T-helper 1 cell (primary cell): ENCODE results near the gene EIF2S2.

ENCODE experiments used
- DNase-seq, 5 donors: peaks; one replicate each; pipeline ENCODE4 v3.0.0-alpha.2; 2012 to 2020

The EIF2S2 gene

DNA sequence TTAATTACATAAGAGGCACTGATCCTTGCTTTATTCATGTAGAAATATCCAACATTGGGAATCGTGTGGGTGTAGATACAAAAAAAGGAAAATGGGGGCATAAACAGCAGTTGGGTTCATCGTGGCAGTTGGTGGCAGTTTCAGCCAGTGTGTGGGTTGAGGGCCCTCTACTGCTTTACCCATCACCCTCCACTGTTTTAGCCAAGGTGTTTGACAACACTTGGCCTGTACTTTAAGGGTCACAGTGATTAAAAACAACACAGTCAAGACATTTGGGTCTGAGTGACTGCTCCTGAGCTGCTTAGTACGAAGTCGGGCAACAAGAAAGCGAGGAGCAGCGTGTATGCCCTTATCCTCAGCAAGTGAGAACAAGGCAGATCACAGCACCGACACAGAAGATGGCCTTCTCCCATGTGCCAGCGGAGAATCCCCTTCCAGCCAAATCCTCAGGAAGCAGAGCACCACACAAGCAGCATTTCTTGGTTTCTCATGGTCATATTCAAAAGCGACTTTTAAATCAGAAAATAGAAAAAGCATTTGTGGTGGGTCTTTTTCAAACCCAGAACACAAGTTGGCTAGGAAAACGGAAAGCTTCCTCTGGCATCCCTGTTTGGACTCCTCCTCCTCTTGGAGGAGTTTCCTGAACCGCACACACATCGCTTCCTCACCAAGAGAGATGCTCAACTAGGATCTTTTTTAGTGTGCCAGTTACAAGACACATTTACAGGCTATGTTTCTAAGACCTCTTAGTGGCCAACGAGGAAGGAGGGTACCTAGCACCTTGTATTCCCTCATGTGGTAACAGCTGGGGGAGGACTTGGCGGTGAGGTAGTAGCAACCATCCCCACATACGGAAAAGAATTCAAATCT is 23.5 kb downstream of the EIF2S2 start:
- no peak for DNase-seq

GRCh38 chr20:34085544-34086040 is 26.5 kb downstream of the EIF2S2 start:
- DNase-seq = no peak

DNA sequence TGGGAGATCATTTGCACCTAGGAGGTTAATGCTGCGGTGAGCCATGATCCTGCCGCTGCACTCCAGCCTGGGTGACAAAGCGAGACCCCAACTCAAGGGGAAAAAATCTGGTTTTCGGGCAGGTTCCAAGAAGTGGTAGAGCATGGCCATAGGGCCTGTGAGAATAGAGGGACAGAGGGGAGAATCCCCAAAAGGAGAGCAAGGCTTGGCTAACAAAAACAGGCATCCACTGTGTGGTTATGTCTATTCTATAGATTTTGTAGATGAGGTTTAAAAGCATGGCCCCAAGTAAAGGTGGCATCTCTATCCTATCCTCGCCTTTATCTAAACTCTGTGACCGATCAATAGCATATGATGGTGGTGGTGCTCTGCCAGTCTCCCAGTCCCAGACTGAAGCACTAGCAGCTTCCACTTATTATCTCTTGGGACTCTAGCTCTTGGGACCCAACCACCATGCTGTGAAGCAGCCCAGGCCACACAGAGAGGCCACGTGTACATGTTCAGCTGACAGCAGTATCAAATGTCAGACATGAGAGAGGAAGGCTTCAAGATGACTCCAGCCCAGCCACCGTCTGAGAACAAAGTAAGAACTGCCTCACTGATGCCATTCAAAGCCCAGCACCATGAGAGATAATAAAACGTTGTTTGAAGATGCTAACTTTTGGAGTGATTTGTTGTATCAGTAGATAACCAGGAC is 27.7 kb downstream of the EIF2S2 start:
- DNase-seq = no peak

- DNase-seq = no peak
Observed at GRCh38 chr20:34083781-34084180, 28.3 kb downstream of the EIF2S2 start.

DNA sequence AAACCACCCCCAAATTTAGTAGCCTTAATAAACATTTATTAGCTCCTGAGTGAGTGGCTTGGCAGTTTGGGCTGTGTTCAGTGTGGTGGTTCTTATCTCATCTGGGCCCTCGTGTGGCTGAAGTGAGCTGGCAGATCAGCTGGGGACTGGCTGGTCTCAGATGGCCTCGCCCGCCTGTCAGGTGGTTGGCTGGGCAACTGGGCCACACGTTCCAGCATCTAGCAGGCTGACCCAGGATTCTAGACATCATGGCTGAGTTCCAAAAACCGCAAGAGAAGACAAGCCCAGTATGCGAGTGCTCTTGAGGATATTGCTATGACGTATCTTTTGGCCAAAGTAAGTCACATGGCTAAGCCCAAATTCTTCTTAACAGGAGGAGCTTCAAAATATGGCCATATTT is 28.9 kb downstream of the EIF2S2 start:
- no peak for DNase-seq

- DNase-seq = no peak
Observed at GRCh38 chr20:34082232-34082887, 29.7 kb downstream of the EIF2S2 start.

GRCh38 chr20:34079818-34080217 is 32.2 kb downstream of the EIF2S2 start:
- DNase-seq = no peak

DNA sequence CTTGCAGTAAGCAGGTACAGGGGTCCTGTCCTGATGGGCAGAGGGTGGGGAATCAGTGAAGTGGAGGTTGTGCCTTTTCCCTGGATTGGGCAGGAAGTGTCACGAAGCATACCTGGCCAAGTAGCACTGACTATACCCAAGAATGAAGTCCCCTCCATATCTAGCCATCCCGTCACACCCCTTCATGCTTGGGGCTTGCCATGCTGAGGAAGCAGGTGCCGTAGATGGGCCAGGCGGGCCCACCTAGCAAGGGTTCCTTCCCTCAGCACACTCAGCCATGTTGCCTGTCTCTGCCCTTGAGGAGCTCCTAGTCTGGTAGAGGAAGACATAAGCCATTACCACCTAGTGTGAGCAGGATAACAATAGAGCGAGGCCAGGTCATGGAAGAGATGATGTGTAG is 33.5 kb downstream of the EIF2S2 start:
- DNase-seq = no peak

GRCh38 chr20:34076952-34077351 is 35.1 kb downstream of the EIF2S2 start:
- no peak for DNase-seq

DNA sequence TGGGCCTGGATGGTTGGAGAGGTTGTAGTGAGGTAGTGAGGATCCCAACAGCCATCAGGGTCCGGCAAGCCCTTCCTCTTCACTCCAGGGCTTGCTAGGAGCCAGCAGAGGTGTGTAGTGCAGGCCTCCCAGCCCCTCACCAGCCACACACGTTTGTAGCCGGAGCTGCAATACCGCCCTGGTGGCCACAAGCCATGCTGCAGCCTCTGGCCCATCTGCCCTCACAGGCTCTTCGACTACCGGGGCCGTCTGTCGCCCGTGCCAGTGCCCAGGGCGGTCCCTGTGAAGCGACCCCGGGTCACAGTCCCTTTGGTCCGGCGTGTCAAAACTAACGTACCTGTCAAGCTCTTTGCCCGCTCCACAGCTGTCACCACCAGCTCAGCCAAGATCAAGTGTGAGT is 36.4 kb downstream of the EIF2S2 start:
- no peak for DNase-seq

DNA sequence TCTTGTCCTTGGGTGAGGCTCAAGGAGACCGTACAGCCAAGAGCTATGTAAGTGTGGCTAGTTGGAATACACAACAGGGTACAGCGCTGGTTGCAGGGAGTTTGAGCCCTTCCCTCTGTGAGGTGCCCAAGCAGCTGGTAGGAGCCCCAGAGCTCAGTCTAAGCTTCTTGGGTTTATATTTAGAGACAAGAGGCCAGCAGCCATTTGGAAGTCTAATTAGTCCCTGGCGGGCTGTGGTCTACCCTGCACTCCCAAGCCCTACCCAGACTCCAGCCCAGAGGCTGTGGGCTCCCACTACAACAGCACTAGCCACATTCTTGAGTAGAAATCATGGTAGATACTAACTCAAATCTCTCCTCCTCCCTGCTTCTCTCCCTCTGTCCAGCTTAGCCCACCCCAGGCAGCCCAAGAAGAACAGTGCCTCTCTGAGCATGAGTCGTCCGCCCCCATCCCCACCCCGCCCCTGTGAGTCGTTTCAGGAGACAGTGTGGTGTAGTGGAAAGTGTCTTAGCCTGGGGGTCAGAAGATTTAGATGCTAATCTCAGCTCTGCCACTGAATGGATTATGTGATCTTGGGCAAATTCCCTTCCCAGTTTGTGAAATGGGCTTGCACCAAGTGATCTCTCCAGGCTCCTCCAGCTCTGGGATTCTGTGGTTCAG is 37.8 kb downstream of the EIF2S2 start:
- no peak for DNase-seq

- no peak for DNase-seq
Observed at GRCh38 chr20:34072778-34073177, 39.3 kb downstream of the EIF2S2 start.

GRCh38 chr20:34072076-34072475 is 40.0 kb downstream of the EIF2S2 start:
- no peak for DNase-seq

DNA sequence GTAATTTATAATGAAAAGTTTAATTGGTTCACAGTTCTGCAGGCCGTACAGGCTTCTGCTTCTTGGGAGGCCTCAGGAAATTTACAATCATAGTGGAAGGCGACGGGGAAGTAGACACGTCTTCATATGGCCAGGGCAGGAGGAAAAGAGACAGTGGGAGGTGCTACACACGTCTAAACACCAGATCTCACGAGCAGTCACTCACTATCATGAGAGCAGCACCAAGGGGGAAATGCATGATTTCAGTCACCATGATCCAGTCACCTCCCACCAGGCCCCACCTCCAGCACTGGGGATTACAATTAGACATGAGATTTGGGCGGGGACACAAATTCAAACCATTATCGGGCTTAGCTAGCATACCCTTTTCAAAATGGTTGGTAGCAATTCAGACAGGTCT is 41.2 kb downstream of the EIF2S2 start:
- DNase-seq = no peak

DNA sequence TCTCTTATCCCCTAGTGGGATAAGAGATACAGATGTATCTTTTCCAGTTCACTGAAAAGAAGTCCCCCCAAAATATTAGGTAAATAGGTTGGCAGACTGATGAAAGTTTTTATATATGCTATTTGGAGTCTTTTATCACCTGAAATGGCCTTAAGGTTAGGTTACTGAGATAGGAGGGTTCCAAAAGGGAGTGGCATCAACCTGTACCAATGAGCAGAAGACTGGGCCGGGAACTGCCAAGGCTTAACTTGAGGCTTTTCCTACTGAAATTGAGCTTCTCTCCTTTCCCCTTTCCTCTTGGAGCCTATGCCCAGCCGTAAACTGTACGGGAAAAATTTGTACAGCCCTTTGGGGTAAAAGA is 42.0 kb downstream of the EIF2S2 start:
- DNase-seq = no peak

- peak in 4 of 5 donors; percentile 26 to 51 (median 39) for DNase-seq
Observed at GRCh38 chr20:34069341-34070078, 42.5 kb downstream of the EIF2S2 start.

DNA sequence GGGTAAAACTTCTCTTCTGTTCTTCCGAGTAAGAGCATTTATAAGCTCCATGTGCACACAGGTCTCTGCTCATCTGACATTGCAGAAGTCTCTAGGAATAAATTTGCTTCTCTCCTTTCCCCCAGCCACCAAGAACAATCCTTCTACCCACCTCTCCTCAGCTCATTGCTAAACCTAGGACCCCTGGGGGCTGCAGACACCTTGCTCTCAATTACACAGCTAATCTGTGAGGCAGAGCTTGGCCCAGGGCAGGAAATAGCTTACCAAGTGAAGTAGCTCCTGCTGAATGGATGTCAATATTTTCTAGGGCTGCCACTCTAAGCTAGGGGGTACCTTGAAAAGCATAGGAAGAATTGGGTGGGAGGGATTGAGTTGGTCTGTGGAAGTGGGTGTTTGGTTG is 44.0 kb downstream of the EIF2S2 start:
- DNase-seq = no peak

DNA sequence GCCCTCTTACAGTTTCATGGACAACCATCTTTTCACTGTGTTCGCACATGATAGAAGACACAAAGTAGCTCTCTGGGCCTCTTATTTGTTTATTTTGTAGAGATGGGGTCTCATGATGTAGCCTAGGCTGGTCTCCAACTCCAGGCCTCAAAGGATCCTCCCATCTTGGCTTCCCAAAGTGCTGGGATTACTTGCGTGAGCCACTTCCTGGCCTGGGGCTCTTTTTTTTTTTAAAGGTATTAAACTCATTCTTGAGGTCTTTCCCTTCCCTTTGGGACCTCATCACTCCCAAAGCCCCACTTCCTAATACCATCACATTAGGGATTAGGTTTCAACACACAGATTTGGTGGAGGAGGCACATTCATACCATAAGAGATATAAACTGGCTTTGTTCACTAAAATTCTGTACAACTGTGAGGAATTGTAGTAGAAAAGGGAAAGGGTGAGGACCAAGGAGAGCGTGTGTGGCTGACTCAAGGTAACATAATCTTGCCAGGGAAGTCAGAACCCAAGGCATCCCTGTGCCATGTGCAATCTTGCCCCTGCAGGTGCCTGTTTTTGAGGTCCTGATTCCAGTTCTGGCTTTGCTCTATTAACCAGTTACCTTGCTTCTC is 45.5 kb downstream of the EIF2S2 start:
- DNase-seq = no peak

- DNase-seq = no peak
Observed at GRCh38 chr20:34065260-34065659, 46.8 kb downstream of the EIF2S2 start.

- no peak for DNase-seq
Observed at GRCh38 chr20:34064286-34064685, 47.8 kb downstream of the EIF2S2 start.

GRCh38 chr20:34062570-34063482 is 49.2 kb downstream of the EIF2S2 start:
- no peak for DNase-seq
